Measurements from ENCODE around the gene CYREN.

DNA sequence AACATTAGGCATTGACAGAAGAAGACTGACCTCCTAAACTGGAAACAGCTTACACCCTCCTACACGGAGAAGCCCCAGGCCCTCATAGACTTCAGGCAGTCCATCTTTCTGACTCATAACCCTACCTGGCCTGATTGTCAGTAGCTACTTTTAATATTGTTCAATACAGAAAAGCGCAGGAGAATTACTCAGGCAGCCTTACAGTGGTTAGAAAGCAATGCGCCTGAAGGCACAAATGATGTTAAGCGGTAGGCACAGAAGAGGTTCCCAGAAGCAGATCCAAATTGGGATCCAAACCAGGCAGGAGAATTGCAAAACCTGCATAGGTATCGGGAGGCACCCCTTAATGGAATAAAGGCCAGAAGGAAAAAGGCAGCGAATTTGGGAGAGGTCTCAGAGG is 5.4 kb upstream of the CYREN start:
- TF ChIP-seq POLR2AphosphoS5 (IDR thresholded peaks at IDR 0.05; ENCODE audit: borderline replicate concordance, low read depth, low read length) (no peak), EZH2 (IDR thresholded peaks at IDR 0.05) (no peak)
